Astrocyte (in vitro differentiated cells and primary cell): Measurements from ENCODE around the gene ITK. TPM values are rescaled to one million over a fixed set of nuclear protein-coding genes. Genes with fewer than 3 reads are reported as not detected.

Experiments
- DNase-seq: peaks from one replicate; pipeline ENCODE4 v3.0.0-alpha.2; 2010; ENCODE audit warnings: low read depth
- FAIRE-seq: peaks from 2 replicates; lab custom pipeline; 2011; peaks lifted over from hg19 to GRCh38; lab: Jason Lieb, UNC
- H2AFZ ChIP-seq: 2 replicates; pipeline ENCODE4 v1.6.0; 2012; ENCODE audit warnings: low read depth, low read length, inconsistent platforms
- H3K27ac ChIP-seq: 2 replicates; pipeline ENCODE4 v1.5.1; 2011; ENCODE audit warnings: low read depth, low read length, inconsistent platforms
- H3K27me3 ChIP-seq: 2 replicates; pipeline ENCODE4 v1.6.0; 2011; ENCODE audit warnings: low read length, inconsistent platforms; ENCODE audit not compliant: insufficient read depth
- H3K36me3 ChIP-seq: 2 replicates; pipeline ENCODE4 v1.5.1; 2011; ENCODE audit warnings: low read length, inconsistent platforms; ENCODE audit not compliant: insufficient read depth
- H3K4me1 ChIP-seq: 2 replicates; pipeline ENCODE4 v1.5.1; 2011; ENCODE audit warnings: low read length, inconsistent platforms; ENCODE audit not compliant: insufficient read depth
- H3K4me2 ChIP-seq: 2 replicates; pipeline ENCODE4 v1.6.0; 2012; ENCODE audit warnings: low read length, inconsistent platforms
- H3K4me3 ChIP-seq: 2 replicates; pipeline ENCODE4 v1.5.1; 2011; ENCODE audit warnings: low read depth, mild to moderate bottlenecking, low read length, inconsistent platforms; ENCODE audit not compliant: insufficient read depth
- H3K79me2 ChIP-seq: 2 replicates; pipeline ENCODE4 v1.6.0; 2012; ENCODE audit warnings: mild to moderate bottlenecking, low read length, inconsistent platforms; ENCODE audit not compliant: insufficient read depth
- H3K9ac ChIP-seq: 2 replicates; pipeline ENCODE4 v1.6.0; 2012; ENCODE audit warnings: mild to moderate bottlenecking, low read length, inconsistent platforms
- H3K9me3 ChIP-seq: 2 replicates; pipeline ENCODE4 v1.5.1; 2012; ENCODE audit warnings: low read depth, mild to moderate bottlenecking, low read length, inconsistent platforms; ENCODE audit not compliant: insufficient read depth
- H4K20me1 ChIP-seq: 2 replicates; pipeline ENCODE4 v1.6.0; 2012; ENCODE audit warnings: low read length, inconsistent platforms; ENCODE audit not compliant: insufficient read depth
- H3K27ac Mint-ChIP-seq: one replicate; pipeline ENCODE4 v1.8.0; 2021; ENCODE audit warnings: mild to moderate bottlenecking, mixed read lengths; ENCODE audit not compliant: unreplicated experiment
- H3K27me3 Mint-ChIP-seq: one replicate; pipeline ENCODE4 v1.8.0; 2021; ENCODE audit warnings: low read depth, mixed read lengths; ENCODE audit not compliant: unreplicated experiment
- H3K36me3 Mint-ChIP-seq: one replicate; pipeline ENCODE4 v1.8.0; 2021; ENCODE audit warnings: low read depth, mixed read lengths; ENCODE audit not compliant: unreplicated experiment
- H3K4me1 Mint-ChIP-seq: one replicate; pipeline ENCODE4 v1.8.0; 2021; ENCODE audit warnings: low read depth, mixed read lengths; ENCODE audit not compliant: unreplicated experiment
- H3K4me3 Mint-ChIP-seq: one replicate; pipeline ENCODE4 v1.8.0; 2021; ENCODE audit warnings: mild to moderate bottlenecking, moderate library complexity, mixed read lengths; ENCODE audit not compliant: unreplicated experiment
- H3K9me3 Mint-ChIP-seq: one replicate; pipeline ENCODE4 v1.8.0; 2021; ENCODE audit warnings: mild to moderate bottlenecking, mixed read lengths; ENCODE audit not compliant: unreplicated experiment
- EZH2 ChIP-seq: IDR thresholded peaks from 2 replicates; pipeline ENCODE4 v1.6.1; 2012; ENCODE audit warnings: mild to moderate bottlenecking, low read length, inconsistent platforms; ENCODE audit not compliant: insufficient read depth
- total RNA-seq: library from RNA; stranded (reverse); gene quantifications from 2 replicates; pipeline ENCODE4 v1.2.1, GENCODE V29; 2021
- TF ChIP-seq, protein P1 (sequence below): IDR thresholded peaks from 2 replicates; pipeline ENCODE4 v1.5.1; 2011; ENCODE audit warnings: low read depth, mild to moderate bottlenecking, inconsistent platforms, low read length, moderate library complexity; ENCODE audit not compliant: insufficient read depth

The ITK gene
- total RNA-seq, 1 donor from 2014 or later, result 0.48 TPM

DNA sequence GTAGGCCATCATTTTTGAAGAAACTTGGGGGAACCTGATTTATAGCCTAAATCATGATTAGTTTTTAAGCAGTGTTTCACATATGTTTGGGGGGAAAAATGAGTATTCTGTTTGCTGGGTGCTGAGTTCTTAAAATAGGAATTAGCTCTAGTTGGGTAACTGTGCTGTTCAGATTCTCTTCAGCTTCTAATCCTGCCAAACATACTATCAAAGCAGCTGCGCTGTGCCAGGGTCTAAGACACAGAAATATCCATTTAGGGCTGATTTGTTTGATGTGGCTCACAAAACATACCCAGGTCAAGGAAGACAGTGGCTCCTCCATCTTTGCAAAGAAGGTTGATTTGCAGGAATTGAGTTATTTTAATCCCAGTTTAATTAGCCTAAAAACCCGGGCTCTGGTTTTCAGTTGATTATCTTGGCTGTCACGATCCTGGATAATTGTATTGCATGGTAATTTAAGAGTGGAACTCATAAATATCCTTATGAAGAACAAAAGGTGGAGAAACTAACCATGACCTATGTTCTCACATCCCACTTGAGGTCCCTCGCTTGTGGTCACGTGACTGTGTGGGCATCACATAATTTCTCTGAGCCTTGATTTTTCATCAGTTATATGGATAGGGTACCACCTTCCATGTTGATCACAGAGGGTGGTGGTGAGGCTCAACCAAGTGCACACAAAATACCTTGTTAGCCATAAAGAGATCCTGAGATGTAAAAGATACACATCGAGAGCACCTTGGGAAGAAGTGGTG lies 104.0 kb downstream of the ITK start:
- H2AFZ ChIP-seq, result no peak overlapping the region
- H3K4me1 ChIP-seq, result peaks cover 4% of the 10 kb centered on the region
- H4K20me1 ChIP-seq, result no peaks in the 10 kb centered on the region
- no peak overlapping the region for H3K27ac ChIP-seq
- H3K27me3 ChIP-seq, result no peaks in the 10 kb centered on the region
- no peak for TF ChIP-seq EZH2
- TF ChIP-seq, protein P1, sequence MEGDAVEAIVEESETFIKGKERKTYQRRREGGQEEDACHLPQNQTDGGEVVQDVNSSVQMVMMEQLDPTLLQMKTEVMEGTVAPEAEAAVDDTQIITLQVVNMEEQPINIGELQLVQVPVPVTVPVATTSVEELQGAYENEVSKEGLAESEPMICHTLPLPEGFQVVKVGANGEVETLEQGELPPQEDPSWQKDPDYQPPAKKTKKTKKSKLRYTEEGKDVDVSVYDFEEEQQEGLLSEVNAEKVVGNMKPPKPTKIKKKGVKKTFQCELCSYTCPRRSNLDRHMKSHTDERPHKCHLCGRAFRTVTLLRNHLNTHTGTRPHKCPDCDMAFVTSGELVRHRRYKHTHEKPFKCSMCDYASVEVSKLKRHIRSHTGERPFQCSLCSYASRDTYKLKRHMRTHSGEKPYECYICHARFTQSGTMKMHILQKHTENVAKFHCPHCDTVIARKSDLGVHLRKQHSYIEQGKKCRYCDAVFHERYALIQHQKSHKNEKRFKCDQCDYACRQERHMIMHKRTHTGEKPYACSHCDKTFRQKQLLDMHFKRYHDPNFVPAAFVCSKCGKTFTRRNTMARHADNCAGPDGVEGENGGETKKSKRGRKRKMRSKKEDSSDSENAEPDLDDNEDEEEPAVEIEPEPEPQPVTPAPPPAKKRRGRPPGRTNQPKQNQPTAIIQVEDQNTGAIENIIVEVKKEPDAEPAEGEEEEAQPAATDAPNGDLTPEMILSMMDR, result no peak
- H3K79me2 ChIP-seq, result no peaks in the 10 kb centered on the region
- no peaks in the 10 kb centered on the region for H3K36me3 ChIP-seq
- no peak overlapping the region for H3K4me2 ChIP-seq
- H3K4me3 Mint-ChIP-seq, result no peak overlapping the region
- H3K9me3 ChIP-seq, result no peaks in the 10 kb centered on the region
- H3K27ac Mint-ChIP-seq, result no peak overlapping the region
- DNase-seq (no peak), FAIRE-seq (no peak)
- H3K36me3 Mint-ChIP-seq, result peaks cover 10% of the 10 kb centered on the region
- H3K4me1 Mint-ChIP-seq, result peaks cover 9% of the 10 kb centered on the region
- H3K9ac ChIP-seq, result no peak overlapping the region
- peaks cover 7% of the 10 kb centered on the region for H3K9me3 Mint-ChIP-seq
- H3K27me3 Mint-ChIP-seq, result no peaks in the 10 kb centered on the region
- H3K4me3 ChIP-seq, result no peak overlapping the region

DNA sequence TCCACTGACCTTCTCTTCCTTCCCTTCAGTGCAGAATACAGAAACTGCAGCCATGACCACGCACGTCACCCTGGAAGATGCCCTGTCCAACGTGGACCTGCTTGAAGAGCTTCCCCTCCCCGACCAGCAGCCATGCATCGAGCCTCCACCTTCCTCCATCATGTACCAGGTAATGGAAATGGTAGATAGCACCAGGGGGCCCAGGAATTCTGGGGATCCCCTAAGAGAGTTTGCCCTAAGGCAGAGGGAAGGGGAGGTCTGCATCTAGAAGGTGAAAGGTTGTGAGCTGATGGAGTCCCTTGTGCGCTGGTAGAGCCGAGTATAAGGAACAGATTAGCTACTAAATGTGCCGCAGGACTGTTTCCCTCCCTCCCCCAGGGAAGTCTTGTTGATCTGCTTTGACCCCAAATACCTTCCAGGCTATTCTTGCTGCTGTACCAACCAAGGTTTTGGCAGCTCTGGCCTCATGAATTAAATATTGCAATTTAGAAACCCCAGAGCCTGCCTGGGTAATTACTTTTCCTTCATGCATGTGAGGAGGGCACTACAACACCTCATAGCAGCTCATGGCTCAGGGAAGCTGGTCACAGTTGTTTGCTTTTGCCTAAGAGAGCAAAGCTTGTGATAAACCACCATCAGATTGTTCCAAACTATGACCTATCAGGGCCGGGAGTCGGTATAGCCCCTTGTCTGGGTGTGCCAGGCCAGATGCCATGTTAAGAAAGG lies 104.8 kb downstream of the ITK start:
- Histone ChIP-seq H3K27ac (no peak overlapping the region), H3K79me2 (no peaks in the 10 kb centered on the region), H3K9me3 (no peaks in the 10 kb centered on the region), H4K20me1 (no peaks in the 10 kb centered on the region), H3K4me1 (peaks cover 10% of the 10 kb centered on the region), H3K27me3 (no peaks in the 10 kb centered on the region), H2AFZ (no peak overlapping the region), H3K4me3 (no peak overlapping the region), H3K4me2 (no peak overlapping the region), H3K36me3 (no peaks in the 10 kb centered on the region), H3K9ac (no peak overlapping the region)
- peaks cover 7% of the 10 kb centered on the region for H3K9me3 Mint-ChIP-seq
- H3K36me3 Mint-ChIP-seq, result peaks cover 10% of the 10 kb centered on the region
- H3K4me3 Mint-ChIP-seq, result no peak overlapping the region
- H3K27me3 Mint-ChIP-seq, result no peaks in the 10 kb centered on the region
- no peak overlapping the region for H3K27ac Mint-ChIP-seq
- DNase-seq, result no peak
- TF ChIP-seq EZH2, result no peak
- TF ChIP-seq, protein P1, result no peak
- peaks cover 18% of the 10 kb centered on the region for H3K4me1 Mint-ChIP-seq
- FAIRE-seq, result no peak

DNA sequence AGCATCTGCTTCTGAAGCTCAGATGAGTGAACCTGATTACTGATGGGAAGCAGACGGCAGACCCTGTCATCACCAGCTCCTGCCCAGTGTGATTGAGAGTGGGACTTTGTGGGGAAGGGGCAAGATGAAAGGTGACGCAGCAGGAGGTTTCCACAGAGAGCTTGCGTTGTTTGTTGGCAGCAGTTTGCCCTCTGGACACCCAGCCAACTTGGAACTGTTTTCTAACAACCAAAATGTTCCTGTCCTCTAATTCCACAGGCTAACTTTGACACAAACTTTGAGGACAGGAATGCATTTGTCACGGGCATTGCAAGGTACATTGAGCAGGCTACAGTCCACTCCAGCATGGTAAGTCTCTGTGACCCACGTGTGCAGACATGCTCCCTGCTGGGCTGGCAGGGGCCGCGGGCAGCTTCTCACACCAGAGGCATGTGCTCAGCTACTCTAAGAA lies 106.1 kb downstream of the ITK start:
- no peak overlapping the region for H3K4me2 ChIP-seq
- H3K36me3 Mint-ChIP-seq, result peaks cover 10% of the 10 kb centered on the region
- H3K79me2 ChIP-seq, result no peaks in the 10 kb centered on the region
- no peaks in the 10 kb centered on the region for H3K27me3 Mint-ChIP-seq
- no peaks in the 10 kb centered on the region for H4K20me1 ChIP-seq
- H3K4me1 ChIP-seq, result peaks cover 14% of the 10 kb centered on the region
- peaks cover 24% of the 10 kb centered on the region for H3K4me1 Mint-ChIP-seq
- no peak overlapping the region for H2AFZ ChIP-seq
- no peak for TF ChIP-seq EZH2
- TF ChIP-seq, protein P1, result no peak
- FAIRE-seq, result no peak
- no peak overlapping the region for H3K9ac ChIP-seq
- H3K27ac ChIP-seq, result no peak overlapping the region
- no peak for DNase-seq
- no peaks in the 10 kb centered on the region for H3K27me3 ChIP-seq
- H3K4me3 ChIP-seq, result no peak overlapping the region
- H3K9me3 Mint-ChIP-seq, result peaks cover 7% of the 10 kb centered on the region
- no peaks in the 10 kb centered on the region for H3K36me3 ChIP-seq
- no peak overlapping the region for H3K4me3 Mint-ChIP-seq
- no peaks in the 10 kb centered on the region for H3K9me3 ChIP-seq
- no peak overlapping the region for H3K27ac Mint-ChIP-seq
